GM19351 (cell line): ENCODE measurements around the gene ERAS.
"Not testable (repeated sequence)": the region's sequence is repeated elsewhere in the genome, so short reads cannot be mapped to it uniquely, and the experiment has no call there.

ENCODE experiments used
- ATAC-seq: cut with Tn5 transposase; IDR thresholded peaks from one replicate; pipeline ENCODE4 v1.9.1; 2021; ENCODE audit warnings: mild to moderate bottlenecking, moderate library complexity; ENCODE audit not compliant: unreplicated experiment

The ERAS gene

DNA sequence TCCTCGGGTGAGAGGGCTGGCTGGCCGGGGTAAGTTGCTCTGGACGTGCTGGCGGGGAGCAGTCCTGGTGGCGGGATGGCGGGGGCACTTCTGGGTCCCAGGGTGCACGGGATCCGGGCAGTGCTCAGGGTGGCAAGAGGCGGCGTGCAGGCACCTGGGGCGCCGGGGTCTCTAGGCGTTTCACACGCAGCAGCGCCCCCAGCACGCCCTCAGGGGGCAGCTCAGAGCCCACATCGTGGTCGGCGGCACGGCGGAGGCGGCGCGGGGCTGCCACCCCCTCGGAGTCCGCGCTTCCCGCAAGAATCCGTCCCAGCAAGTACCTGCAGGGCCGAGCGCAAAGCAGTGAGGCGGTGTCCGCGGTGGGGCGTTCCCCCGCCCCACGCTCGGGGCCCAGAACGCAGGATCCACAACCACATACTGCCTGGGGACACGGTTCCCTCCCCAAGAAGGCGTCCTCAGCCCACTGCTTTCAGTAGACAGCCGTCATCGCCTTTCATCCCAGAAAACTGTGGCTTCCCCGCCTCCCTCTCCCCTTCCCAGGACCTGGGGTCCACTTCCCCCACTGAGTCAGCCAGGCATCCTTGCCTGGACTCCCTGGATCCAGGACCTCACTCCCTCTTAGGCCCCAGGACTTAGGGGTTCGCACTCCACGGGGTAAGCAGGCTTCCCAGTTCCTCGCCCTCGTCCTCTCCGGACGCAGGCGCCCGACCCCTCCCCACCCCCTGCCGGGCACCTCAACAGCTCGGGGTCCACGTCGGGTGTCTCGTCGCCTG, 5.0 kb downstream of the ERAS start:
- ATAC-seq, result no peak

GRCh38 chrX:48831909-48832291, 5.6 kb downstream of the ERAS start:
- no peak for ATAC-seq

DNA sequence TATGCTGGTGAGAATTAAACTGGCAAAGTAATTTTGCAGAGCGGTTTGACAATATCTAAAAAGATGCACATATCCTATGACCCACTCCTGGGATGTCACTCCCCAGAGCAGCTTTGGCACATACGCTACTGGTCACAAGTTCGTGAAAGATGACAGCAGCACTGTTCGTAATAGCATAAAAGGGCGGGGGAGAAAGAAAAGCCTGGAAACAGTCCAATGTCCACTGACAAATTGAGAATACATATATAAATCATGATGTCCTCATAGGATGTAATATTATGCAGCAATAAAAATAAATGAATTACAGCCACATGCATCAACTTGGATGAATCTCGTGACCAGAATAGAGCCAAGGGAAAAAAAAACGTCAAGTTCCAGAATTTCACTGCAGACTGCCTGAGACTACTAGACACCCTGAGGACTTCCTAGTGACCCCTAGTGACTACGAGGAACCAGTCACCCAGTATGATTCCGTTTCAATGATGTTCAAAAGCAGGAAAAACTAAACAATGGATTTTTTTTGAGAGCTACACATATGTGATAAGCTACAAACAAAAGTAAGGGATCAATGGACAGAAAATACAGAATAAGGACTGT, 7.3 kb downstream of the ERAS start:
- no peak for ATAC-seq

DNA sequence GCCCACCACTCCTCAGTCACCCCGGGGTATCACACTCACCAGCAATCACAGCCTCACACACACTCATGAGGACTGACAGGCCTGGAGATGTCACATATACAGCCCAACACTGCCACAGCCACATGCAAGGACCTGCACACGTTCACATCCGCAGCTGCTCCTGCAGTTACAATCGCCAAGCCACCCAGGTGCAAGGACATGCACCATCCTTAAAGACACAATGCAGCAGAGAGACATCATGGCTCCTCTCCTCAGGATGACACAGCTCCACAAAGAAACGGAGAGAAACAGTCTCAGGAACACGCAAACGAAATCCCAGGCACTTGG, 8.0 kb downstream of the ERAS start:
- no peak for ATAC-seq

DNA sequence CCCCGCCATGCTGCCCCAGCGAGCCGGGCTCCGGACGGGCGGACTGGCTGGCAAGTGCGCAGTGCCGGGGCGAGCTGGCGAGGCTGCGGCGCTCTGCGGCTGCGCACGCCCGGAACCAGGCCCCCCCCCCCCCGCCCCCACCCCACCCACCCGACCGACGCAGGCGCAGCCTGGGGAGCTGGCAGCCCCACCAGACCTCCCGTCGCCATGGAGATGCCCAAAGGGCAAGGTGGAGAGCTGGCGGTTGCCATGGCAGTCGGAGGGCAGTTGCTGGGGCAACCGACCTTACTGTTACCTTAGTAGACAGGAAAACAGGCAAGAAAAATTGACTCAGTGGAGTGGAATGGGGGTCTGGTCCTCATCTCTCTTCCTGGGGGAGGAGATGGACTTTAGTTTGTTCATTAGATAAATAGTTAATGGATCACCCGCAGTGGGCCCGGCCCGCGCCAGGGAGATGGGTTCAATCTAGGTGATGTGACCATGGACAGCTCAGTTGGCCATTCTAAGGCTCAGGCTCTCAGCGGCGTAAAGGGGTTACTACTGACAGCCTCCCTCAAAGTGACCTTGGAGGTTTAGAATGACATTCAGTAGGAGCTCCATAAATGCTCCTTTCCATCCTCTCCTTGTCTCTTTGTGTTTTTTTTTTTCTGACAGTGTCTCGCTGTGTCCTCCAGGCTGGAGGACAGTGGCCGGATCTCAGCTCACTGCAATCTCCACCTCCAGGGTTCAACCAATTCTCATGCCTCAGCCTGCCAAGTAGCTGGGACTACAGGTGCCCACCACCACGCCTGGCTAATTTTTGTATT, 9.4 kb downstream of the ERAS start, which contains the start of gene PCSK1N:
Gene PCSK1N (minus strand): TSS at position 87 of the 806 bp plus-strand sequence. CDS start 78 bp downstream, at position 9.
- no peak for ATAC-seq

DNA sequence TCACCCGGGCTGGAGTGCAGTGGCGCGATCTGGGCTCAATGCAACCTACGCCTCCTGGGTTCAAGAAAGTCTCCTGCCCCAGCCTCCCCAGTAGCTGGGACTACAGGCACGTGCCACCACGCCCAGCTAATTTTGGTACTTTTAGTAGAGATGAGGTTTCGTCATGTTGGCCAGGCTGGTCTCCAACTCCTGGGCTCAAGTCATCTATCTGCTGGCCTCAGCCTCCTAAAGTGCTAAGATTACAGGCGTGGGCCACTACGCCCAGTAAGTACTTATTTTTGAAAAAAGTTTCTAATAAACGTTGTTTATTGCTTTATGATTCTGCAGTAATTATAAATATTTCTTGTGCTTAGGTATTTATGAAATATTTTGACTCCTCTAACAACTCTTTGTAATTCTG, 13.4 kb downstream of the ERAS start:
- ATAC-seq, result no peak

DNA sequence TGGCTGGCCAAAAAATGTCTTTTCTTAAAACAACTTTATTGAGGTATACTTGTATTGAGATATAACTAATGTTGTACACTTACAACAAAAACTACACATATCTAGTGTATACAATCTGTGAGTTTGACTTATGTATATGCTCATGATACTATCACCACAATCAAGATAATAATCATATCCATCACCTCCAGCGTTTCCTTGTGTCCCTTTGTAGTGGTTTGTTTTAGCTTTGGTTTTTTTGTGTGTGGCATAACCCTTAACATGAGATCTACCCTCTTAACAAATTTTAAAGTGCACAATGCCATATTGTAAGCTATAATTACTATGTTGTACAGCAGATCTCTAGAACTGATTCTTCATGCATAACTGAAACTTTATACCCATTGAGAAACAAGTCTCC, 22.5 kb downstream of the ERAS start:
- ATAC-seq, result no peak

GRCh38 chrX:48852857-48853256, 26.5 kb downstream of the ERAS start:
- no peak for ATAC-seq

- not testable (repeated sequence) for ATAC-seq
These were observed 27.2 kb downstream of the ERAS start for GRCh38 chrX:48853494-48853893.

- ATAC-seq, result not testable (repeated sequence)
These were observed 27.9 kb downstream of the ERAS start for GRCh38 chrX:48854121-48854804.

DNA sequence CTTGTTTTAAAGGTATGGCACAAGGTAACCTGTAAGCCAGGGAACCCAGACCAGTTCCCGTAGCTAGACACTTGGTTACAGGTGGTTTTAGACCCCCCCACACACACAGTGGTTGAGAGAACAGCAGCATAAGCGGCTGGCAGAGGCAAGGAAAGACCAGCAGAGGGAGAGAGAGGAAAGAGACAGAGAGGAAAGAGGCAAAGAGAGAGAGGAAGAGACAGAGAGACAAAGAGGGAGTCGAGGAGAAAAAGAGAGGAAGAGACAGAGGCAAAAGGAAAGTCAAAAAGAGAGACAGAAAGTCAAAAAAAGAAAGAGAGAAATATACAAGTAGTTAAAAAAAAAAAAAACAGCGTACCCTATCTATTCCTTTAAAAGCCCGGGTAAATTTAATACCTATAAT, 28.6 kb downstream of the ERAS start:
- ATAC-seq, result no peak

DNA sequence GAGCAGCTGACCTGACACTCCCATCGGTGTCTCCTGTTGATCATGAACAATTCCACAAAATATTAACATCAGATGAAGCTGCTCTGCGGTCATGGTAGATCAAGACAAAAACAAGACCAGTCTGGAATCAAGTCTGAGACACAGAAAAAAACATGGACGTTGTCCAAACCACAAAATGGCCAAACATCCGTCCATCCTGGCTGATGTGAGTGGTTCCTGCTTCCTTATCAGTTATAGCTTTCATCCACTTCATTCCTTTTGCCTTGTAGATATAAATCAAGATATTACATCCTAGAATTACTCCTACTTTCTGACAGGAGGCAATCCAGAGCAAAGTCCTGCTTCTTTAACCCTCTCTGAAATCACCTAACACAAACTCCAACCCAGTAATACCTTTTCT, 37.9 kb downstream of the ERAS start:
- no peak for ATAC-seq

GRCh38 chrX:48872017-48872416, 45.7 kb downstream of the ERAS start:
- not testable (repeated sequence) for ATAC-seq

- ATAC-seq, result not testable (repeated sequence)
These were observed 50.6 kb downstream of the ERAS start for GRCh38 chrX:48876944-48877343.
